CD1c-positive myeloid dendritic cell (primary cell): Measurements from ENCODE around the gene MATN1.

Source experiments
- DNase-seq: peaks from one replicate; pipeline ENCODE4 v3.0.0-alpha.2; 2016; ENCODE audit errors: extremely low spot score

MATN1 gene

DNA sequence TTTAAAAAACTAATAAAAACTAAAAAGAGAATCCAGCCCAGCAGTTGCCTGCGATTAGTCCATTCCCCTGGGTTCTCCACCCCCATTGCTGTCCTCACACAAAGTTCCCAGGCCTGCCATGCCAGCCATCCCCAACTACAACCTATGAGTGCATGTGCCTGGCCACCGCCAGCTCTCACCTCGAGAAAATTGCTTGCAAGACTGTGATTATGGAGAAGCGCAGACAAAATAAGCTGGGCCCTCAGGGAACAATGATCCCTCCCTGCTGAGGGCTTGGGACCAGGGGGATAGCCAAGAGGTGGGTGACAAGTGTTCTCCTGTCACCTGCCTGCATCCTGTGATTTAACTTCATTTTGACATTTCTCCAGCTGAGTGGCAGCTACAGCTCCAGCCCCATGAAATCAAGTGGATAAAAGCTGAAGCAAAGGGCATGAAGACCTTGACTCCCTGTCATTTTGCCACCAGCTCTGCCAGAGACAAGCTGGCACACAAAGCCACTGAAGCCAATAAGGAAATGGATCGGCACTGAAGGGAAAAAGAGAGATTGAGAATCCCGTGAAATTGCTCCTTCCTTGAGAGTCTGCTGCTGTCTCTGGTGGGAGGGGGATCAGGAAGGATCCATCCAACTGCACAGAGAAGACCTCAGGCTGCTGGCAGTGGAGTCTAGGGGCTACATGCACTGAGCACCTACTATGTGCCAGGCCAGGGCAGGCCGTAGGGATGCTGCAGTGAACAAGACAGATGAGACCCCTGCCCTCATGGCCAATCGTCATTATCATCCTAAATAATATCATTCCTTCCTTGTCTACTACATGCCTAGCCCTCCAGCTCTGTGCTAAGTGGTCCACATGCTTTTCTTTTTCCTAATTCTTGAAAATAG, 40.7 kb downstream of the MATN1 start:
- no peak for DNase-seq

DNA sequence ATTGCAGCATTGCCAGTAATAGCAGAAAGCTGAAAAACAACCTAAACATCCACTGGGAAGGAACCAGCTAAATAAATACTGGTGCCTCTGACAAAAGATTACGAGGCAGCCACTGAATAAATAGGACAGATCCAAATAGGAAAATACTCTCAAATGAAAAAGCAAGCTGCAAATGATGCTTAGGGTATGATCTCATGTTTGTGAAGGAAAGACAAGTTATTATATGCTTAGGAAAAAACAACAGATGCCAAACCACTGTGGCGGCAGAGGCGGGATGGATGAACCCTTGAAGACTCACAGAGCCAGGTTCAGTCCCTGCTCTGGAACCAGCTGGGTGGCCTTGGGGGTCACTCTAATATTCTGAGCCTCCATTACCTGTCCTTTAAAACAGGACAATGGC, 41.6 kb downstream of the MATN1 start:
- DNase-seq, result no peak

DNA sequence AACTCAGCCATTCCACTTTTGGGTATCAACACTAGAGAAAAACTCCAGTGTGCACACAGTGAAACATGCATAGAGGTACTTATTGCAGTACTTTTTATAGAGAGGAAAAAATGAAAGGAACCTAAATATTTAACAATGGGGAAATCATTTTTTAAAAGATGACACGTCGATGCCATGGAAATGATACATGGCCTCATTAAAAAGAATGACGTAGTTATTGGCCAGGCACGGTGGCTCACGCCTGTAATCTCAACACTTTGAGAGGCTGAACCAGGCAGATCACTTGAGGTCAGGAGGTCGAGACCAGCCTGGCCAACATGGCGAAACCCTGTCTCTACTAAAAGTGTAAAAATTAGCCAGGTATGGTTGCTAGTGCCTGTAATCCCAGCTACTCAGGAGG, 42.5 kb downstream of the MATN1 start:
- no peak for DNase-seq

DNA sequence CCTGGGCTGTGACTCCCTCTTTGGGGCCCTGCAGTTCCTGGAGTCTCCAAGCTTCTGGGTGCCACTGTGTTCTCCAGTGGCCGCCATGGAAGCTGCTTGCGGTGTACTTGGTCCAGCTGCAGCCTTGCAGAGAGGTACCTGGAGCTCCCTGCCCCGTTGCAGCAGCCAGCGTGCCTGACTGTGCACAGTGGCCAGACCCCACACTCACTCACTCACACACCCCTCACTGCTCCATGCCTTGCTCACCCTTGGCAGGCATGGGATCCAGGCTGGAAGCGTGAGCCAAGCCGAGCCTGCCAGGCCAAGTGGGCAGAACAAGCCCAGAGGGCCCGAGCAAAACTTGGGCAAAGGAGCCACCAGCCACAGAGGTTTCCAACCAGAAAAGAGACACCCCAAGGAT, 43.0 kb downstream of the MATN1 start:
- no peak for DNase-seq

DNA sequence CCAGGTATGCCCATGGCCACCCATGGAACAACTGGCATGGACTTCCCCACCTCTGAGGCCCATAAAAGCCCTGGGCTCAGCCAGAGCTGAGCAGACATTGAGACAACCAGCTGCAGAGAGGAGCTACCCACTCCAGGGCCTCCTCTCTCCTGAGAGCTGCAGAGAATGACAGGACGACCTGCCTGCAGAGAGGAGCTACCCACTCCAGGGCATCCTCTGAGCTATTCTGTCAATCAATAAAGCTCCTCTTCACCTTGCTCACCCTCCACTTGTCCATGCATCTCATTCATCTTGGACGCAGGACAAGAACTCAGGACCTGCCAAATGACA, 43.4 kb downstream of the MATN1 start:
- DNase-seq, result no peak

DNA sequence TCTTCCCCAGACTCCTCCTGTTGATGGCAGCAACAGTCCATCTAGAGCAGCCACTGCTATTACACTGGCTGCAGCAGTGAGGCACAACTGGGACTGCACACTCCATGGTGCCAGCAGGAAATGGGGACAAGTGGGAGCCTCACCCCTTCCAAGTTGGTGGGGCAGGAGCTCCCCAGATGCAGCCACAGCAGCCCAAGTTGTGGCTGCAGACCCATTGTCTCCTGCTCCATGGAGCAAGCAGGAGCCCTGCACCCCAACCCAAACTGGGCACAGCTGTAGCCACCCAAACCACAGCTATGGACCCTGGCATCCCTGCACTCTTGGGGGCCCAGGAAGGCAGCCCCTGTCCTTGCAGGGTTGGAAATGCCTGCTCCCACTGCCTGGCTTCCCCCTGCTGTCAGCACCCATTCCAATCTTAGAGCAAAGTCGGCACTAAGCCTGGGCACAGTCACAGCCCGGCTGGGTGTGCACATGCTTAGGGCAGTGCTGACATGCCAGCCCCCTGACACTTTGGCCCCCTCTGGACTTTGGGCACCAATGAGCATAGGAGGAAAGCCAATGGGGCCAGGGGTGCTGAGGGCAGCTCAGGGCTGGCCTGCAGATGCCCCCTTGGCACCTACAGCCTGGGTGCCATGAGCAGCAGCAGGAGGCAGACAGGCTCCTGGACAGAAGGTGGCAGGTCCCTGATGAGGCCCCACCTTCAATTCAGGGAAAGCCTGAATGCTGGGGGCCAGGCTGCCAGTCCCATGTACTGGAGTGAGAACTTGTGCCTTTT, 44.0 kb downstream of the MATN1 start:
- no peak for DNase-seq

DNA sequence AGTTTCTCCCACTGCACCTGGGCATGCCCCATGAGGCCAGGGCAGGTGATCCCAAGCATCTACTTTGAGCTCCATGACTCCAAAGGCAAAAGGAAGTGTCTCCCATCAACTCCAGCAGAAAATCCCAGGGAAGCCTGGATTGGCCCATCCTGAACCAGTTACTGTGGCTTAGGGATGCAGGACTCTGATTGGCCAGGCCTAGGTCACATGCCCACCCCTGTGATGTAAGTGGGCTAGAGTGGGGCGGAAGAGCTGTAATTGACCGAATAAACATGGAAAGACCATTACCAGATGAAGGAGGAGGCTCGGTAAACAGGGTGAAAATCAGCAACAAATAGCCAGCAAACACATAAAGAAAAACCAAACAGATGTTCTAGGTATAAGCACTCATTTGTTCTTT, 45.2 kb downstream of the MATN1 start:
- DNase-seq, result no peak

DNA sequence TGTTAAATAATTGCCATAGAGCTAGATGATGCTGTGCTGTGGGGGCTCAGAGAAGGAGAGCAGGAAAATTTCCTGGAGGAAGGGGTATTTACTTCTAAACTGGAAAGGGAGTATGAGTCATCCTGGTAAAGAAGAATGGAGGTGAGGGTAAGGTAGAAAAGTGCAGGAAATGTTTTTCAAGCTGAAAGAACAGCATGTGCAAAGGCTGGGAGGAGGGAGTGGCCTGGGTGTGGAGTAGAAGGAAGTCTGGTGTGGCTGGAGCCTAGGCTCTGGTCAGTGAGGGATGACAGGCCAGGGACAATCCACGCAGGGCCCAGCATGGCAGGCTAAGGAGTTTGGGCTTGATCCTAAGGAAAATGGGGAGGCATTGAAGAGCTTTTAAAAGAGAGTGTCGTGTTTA, 45.9 kb downstream of the MATN1 start:
- DNase-seq, result no peak

DNA sequence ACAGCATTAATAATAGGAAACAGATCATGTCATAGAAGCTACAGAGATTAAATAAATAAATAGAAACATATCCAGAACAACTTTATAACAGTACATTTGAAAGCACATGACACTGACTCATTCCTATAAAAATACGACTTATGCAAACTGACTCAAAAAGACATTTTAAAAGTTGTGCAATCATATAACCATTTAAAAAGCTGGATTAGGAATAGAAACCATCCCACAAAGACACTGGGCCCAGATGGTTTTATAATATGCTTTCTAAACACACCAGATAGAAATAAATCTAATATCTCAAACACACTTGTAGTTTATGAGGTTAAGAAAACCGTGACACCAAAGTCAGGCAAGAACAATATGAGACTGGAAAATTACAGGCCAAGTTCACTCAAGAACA, 47.6 kb downstream of the MATN1 start:
- DNase-seq, result peak; percentile 22

DNA sequence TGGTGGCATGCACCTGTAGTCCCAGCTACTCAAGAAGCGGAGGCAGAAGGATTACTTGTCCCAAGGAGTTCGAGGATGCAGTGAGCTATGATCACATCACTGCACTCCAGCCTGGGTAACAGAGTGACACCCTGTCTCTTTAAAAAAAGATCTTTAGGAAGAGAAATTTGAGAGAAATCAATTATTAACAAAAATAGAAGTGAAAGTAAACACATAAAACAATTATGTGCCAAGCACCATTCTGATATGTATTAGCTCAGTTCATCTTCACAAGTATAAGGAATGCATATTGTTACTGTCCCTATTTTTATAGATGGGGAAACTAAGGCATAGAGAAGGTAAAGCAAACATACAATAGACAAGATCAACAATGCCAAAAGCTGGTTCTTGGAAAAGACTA, 48.1 kb downstream of the MATN1 start:
- no peak for DNase-seq

DNA sequence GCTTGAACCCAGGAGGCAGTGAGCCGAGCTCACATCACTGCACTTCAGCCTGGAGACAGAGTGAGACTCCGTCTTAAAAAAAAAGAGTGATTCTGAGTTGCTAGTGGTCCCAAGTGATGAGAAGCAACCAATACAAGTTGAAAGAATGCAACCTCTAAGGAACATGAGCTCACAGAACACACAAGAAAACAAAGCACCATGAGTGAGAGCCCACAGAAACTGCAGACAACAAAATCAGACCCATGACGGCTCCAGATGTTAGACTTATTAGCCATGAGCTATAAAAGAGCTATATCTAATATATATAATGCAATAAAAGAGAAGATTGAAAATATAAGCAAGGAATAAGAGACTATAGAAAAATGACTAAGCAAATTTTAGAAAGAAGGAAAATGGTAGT, 50.0 kb downstream of the MATN1 start:
- no peak for DNase-seq

DNA sequence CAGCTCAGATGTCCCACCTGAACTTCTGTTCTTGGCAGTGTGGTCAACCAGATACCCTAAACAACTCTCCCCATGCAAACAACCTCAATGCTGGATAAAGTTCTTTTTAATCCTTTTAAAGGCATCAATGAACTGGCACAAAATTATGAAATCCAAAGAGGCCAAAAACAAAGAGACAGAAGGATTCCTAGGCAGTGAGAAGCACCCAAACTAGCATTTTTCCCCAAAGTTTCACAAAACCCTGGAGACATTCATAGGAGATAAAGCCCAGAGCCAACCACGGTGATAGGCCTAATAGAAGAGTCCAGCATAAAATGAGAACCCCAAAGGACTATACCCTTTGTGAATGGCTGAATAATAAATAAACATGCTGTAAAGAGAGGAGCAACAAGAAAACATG, 50.7 kb downstream of the MATN1 start:
- DNase-seq, result no peak

DNA sequence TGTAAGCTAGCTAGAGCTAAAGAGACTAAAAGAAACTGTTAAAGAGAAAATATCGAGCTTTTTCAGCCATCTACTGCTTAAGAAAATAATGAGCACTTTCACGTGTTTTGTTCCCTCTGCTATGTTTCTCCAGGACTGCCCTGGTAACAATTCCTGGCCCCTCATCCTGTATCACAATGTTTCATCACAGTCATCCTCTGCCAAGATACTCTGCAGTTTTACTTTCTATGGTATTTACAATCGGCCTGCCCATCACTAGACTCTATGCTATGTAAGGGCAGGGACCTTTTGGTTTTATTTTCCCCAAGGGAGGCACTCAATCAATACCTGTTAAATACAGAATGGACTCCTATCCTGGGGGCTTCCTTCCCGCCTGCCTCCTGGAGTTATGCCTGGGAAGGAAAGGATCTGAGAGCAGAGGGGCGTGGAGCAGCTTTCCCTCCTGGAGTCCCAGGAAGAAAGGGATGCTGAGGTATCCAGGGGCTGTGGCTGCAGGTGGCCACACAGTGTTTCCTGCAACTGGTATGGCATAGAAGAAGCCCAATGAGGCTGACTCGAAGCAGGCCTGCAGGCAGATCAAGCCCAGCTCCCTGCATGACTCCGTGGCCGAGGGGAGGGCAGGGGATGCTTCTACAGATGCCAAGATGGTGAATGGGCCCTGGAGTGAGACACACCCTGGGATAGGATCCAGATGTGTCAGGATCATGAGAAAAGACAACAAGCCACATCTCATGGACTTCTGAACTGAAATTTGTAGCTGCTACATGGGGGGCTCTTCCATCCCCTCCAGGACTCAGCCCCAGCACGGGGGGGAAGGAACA, 52.9 kb downstream of the MATN1 start:
- DNase-seq, result no peak

DNA sequence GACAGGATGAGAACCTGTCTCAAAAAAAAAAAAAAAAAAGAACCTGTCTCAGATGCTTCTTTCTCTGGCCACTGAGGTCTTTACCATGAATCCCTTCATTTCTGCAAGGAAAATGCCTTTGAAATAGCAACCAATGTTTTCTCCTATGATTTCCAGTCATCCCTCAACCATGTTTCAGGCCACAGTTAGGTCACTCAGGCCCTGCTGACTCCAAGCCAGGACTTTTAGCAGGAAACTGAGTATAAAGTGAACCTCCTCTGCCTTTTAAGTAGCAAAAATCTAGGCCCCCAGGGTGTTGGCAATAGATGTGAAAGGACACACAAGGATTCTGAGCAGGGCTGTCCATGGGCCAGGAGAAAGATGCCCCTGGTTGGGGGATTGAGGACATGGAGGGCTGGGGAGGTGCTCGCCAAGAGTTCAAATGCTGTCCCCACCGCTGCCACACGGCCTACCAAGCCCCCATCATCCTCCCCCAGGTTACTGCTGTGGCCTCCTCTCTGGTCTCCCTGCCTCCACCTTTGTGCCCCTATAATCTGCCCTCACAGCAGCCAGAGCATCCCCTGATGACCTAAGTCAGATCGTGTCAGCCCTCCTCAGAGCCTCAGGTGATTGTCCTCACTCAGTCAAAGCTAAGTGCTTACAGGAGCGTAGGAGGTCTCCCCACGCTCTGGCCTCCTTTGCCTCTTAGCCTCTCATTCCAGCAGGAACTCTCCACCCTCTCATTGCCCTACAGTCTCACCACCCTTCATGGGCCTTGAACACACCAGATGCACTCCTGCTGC, 54.6 kb downstream of the MATN1 start:
- no peak for DNase-seq

DNA sequence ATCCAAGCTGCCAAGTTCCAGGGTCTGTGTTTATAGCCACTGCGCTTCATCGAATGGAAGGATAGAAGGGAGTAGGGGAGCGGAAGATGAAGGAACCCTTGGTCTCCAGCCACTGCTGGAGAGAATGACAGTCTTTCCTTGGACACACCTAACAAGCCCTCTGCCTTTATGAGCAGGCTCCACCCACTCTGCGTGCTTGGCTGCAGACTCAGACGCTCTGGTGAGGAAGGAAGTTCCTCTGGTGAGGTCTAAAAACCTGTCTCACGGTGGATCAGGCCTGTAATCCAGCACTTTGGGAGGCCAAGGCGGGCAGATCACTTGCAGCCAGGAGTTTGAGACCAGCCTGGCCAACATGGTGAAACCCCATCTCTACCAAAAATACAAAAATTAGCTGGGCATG, 55.4 kb downstream of the MATN1 start:
- no peak for DNase-seq

DNA sequence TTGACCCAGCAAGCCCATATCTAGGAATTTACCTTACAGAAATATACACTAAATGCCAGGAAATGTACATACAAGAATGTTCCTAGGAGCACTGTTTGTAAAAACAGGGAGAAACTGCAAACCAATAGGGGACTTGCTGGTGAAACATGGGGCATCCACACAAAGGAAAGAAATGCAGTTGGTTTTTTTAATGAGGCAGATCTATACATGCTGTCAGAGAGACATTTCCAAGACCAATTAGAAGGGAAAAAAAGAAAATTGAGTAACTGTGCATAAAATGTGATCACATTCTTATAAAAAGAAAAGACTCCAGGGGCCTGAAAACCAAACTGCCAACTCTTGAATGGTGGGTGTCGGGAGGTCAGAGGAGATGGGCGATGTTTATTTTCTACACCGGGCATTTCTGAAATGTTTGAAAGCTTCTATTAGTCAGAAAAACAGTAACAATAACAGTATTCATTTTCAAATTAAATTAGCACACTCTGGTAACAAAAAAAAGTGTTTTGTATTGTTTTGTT, 56.6 kb downstream of the MATN1 start:
- DNase-seq, result no peak

DNA sequence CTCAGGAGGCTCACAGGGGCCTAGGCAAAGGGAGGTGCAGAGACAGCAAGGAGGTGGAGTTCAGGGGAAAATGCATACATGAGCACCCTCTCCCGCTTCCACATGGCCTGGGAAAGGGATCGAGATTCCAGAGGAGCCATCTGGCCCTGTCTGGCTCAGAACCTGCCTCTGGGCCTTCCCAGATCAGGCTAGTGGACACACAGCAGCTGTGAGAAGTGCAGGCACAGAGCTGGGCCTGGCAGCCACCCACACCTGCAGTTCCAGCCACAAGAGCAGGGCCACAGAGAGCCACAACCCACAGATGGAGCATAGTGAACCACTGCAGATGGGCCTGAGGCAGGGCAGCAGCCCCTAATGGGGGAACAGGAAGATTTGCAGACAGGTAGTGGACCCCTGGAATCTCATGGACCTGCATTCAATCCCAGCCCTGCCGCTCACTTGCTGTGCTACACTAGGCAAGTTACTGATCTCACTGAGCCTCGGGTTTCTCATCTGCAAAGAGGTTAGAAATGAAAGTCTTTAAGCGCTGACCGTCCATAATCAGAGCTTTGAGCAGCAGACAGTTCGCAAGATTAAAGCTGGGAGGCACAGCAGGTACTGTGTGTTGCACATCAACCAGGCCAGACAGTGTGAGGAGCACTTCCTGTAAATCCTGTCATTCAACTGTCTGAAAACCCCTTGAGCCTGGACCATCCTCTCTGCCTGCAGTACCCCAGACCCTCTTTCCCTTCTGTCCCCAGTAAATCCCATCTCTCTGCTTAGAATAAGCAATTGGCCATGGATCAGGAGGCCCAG, 58.0 kb downstream of the MATN1 start:
- DNase-seq, result no peak

DNA sequence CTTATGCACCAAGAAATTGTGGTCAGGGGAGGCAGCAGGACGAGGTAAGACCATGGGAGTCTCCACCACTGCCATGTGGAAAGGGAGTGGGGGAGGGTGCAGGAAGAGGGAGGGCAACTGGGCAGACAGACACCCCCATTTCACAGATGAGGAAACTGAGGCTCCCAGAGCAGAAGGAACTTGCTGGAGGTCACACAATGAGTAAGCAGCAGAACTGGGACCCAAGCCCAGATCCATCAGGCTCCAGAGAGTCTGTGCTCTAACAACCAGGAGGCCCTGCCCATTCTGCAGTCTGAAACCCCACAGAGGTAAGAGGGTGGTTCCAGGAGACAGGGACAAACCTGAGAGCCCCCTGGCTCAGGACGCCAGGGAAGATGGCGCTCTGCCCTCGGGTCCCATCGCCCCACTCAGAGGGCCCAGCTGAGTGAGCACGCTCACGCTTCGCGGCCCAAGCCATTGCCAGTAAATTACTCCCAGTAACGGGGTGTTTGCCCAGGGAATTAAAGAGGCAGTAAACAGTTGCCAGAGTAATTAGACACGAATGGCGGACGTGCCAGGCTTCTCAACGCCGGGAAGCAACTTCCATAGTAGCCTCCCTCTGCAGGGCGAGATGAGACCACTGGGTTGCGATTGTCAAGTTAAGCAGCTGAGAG, 59.2 kb downstream of the MATN1 start:
- no peak for DNase-seq

DNA sequence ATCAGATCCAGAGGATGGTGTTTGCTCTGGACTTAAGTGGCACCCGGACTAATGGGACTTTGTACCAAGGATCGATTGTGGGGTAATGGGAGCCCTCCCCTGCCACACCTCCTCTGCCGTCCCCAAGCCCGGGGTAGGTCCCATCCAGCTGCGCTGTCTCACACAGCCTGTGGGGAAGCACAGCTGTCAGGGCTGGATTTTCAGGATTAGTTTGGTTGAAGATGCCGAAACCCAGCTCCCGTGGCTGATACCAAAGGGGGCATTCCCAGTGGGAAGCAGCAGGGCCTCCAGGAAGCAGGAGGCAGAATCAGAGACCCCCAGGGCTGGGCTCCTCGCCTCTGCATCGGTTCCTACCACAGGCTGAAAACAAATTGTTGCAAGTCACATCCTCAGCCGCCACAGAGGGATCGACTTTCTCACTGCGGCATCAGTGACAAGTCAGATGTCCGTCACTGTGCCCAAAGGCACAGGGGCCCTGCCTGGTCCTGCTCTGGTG, 59.7 kb downstream of the MATN1 start:
- no peak for DNase-seq

DNA sequence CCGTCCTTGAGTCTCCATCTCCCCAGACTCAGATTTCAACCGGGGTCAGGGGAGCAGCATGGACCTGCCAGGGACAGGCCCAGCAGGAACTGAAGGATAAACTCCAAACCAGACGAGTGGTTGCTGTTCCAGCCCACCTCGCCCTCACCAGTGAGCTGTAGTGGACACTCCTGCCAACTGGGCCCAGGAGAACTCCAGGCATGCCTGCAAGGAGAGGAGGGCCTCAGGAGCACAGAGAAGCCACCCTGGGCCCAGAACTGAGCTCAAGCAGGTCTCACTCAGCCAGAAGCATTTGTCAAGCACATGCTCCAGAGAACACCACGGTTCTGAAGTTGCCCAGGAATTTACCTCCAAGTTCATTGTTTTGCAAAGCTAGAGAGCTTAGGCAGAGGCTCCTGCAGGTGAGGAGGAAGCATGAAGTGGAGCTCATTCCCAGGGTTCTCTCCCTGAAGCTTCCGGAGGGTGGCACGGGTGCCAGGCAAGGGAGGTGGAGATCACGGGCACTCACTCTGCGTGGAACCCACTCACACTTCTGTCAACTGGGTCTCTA, 61.0 kb downstream of the MATN1 start:
- no peak for DNase-seq
